SK-N-SH treated with all-trans-retinoic acid at 6 μM for 48 hours (cell line): ENCODE measurements around the gene VTI1A.

Experiments
- ATAC-seq: fragments of 200-7000 bp; cut with Tn5 transposase; 3 replicates; pipeline ENCODE4 v1.9.1; 2020; ENCODE audit warnings: mild to moderate bottlenecking, moderate library complexity
- BACH2 ChIP-seq: fragments of 250-450 bp; sonication (Bioruptor Pico); IDR thresholded peaks from 2 replicates; pipeline ENCODE4 v1.9.0; 2021; ENCODE audit warnings: mild to moderate bottlenecking, borderline replicate concordance
- CSDC2 ChIP-seq: fragments of 250-450 bp; sonication (Bioruptor Pico); IDR thresholded peaks from 2 replicates; pipeline ENCODE4 v1.5.0; 2020; ENCODE audit warnings: mild to moderate bottlenecking, moderate library complexity
- ESRRG ChIP-seq: fragments of 250-450 bp; sonication (Bioruptor Pico); IDR thresholded peaks from 2 replicates; pipeline ENCODE4 v1.6.1; 2021; ENCODE audit warnings: mild to moderate bottlenecking
- GLIS3 ChIP-seq: fragments of 250-450 bp; sonication (Bioruptor Pico); IDR thresholded peaks from 2 replicates; pipeline ENCODE4 v1.5.0; 2020; ENCODE audit warnings: mild to moderate bottlenecking, moderate library complexity
- ISL1 ChIP-seq: fragments of 250-450 bp; sonication (Bioruptor Pico); IDR thresholded peaks from 2 replicates; pipeline ENCODE4 v2.1.2; 2022; ENCODE audit warnings: mild to moderate bottlenecking, moderate library complexity
- OSR1 ChIP-seq: fragments of 250-450 bp; sonication (Bioruptor Pico); IDR thresholded peaks from 2 replicates; pipeline ENCODE4 v1.8.0; 2022; ENCODE audit warnings: moderate library complexity, mild to moderate bottlenecking, inconsistent platforms
- RARB ChIP-seq: fragments of 250-450 bp; sonication (Bioruptor Pico); IDR thresholded peaks from 2 replicates; pipeline ENCODE4 v1.8.0; 2021; ENCODE audit warnings: mild to moderate bottlenecking, moderate library complexity
- SNAI2 ChIP-seq: fragments of 250-450 bp; sonication (Bioruptor Pico); IDR thresholded peaks from 2 replicates; pipeline ENCODE4 v1.5.0; 2020; ENCODE audit warnings: mild to moderate bottlenecking, moderate library complexity
- ZC3H10 ChIP-seq: fragments of 250-450 bp; sonication (Bioruptor Pico); IDR thresholded peaks from 2 replicates; pipeline ENCODE4 v1.5.1; 2021; ENCODE audit warnings: mild to moderate bottlenecking, moderate library complexity
- ZFP3 ChIP-seq: fragments of 250-450 bp; sonication (Bioruptor Pico); IDR thresholded peaks from 2 replicates; pipeline ENCODE4 v1.5.0; 2020; ENCODE audit warnings: mild to moderate bottlenecking, moderate library complexity
- ZFP30 ChIP-seq: fragments of 450-650 bp; formaldehyde crosslinking; IDR thresholded peaks from 2 replicates; pipeline ENCODE4 v1.5.0; 2022; ENCODE audit warnings: mild to moderate bottlenecking, moderate library complexity
- ZNF565 ChIP-seq: fragments of 450-650 bp; formaldehyde crosslinking; conservative IDR thresholded peaks from 2 replicates; pipeline ENCODE4 v1.5.0; 2020; ENCODE audit warnings: low read depth, mild to moderate bottlenecking, moderate library complexity
- ZNF70 ChIP-seq: fragments of 450-650 bp; formaldehyde crosslinking; IDR thresholded peaks from 2 replicates; pipeline ENCODE4 v1.5.0; 2020; ENCODE audit warnings: mild to moderate bottlenecking, moderate library complexity
- ZNF8 ChIP-seq: fragments of 450-650 bp; formaldehyde crosslinking; IDR thresholded peaks from 2 replicates; pipeline ENCODE4 v1.5.0; 2020; ENCODE audit warnings: mild to moderate bottlenecking, moderate library complexity
- TF ChIP-seq, protein P1 (sequence below): fragments of 250-450 bp; sonication (Bioruptor Pico); IDR thresholded peaks from 2 replicates; pipeline ENCODE4 v1.8.0; 2020; ENCODE audit warnings: mild to moderate bottlenecking, moderate library complexity, borderline replicate concordance
- TF ChIP-seq, protein P2 (sequence below): fragments of 250-450 bp; sonication (Bioruptor Pico); IDR thresholded peaks from 2 replicates; pipeline ENCODE4 v1.8.0; 2021; ENCODE audit warnings: low read depth, mild to moderate bottlenecking, moderate library complexity, borderline replicate concordance
- TF ChIP-seq, protein P3 (sequence below): fragments of 250-450 bp; sonication (Bioruptor Pico); IDR thresholded peaks from 2 replicates; pipeline ENCODE4 v1.5.0; 2020; ENCODE audit warnings: mild to moderate bottlenecking, moderate library complexity

Gene VTI1A

DNA sequence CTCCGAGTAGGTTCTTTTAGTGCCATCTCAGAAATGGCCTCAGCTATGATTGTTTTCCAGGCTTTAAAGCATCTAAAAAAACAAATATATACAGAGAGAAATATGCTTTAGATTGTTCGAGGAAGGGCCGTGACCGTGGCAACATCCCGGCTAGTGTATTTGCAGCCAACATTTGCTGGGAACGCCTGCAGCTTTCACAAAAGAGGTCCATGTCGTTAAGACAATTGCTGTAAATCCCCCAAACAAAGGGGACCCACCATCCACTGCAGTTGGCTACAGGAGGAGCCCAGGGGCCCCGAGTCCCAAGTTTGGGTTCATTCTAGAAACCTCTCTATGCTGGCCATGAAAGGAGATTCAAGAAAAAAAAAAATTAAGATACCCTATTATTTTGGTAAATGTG lies 350.2 kb downstream of the VTI1A start:
- no peak for ATAC-seq

DNA sequence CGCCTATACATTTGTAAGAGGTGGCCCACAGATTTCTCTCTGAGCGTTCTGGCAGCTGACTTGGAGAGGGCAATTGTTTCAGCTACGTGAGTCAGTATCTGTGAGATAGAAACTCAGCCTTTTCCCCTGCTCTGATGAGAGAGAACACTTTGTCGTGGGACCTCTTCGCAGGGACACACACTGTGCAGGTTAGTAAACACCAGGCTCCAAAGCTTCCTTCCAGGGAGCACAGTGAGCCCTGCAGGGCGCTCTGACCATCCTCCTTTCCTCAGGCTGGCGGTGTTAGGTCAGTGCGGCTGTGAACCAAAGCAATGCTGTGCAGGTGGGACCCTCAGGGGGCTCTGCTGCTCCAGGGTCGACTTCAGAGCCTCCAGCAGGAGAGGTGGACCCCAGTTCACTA lies 350.8 kb downstream of the VTI1A start:
- no peak for TF ChIP-seq ZFP30
- ATAC-seq = no peak

More for the DNA sequence above, 350.2 kb downstream of the VTI1A start:
- TF ChIP-seq ISL1 (no peak), ZC3H10 (CRISPR knock-in tag) (no peak), OSR1 (no peak), CSDC2 (CRISPR knock-in tag) (no peak), ZNF8 (no peak), ZFP3 (no peak), RARB (CRISPR knock-in tag) (no peak), SNAI2 (CRISPR knock-in tag) (no peak), ZNF70 (CRISPR knock-in tag) (no peak), ZNF565 (CRISPR knock-in tag) (no peak), ESRRG (CRISPR knock-in tag) (no peak), GLIS3 (CRISPR knock-in tag) (no peak), BACH2 (CRISPR knock-in tag) (no peak)
- TF ChIP-seq, protein P1, sequence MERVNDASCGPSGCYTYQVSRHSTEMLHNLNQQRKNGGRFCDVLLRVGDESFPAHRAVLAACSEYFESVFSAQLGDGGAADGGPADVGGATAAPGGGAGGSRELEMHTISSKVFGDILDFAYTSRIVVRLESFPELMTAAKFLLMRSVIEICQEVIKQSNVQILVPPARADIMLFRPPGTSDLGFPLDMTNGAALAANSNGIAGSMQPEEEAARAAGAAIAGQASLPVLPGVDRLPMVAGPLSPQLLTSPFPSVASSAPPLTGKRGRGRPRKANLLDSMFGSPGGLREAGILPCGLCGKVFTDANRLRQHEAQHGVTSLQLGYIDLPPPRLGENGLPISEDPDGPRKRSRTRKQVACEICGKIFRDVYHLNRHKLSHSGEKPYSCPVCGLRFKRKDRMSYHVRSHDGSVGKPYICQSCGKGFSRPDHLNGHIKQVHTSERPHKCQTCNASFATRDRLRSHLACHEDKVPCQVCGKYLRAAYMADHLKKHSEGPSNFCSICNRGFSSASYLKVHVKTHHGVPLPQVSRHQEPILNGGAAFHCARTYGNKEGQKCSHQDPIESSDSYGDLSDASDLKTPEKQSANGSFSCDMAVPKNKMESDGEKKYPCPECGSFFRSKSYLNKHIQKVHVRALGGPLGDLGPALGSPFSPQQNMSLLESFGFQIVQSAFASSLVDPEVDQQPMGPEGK (CRISPR knock-in tag) = no peak
- TF ChIP-seq, protein P2, sequence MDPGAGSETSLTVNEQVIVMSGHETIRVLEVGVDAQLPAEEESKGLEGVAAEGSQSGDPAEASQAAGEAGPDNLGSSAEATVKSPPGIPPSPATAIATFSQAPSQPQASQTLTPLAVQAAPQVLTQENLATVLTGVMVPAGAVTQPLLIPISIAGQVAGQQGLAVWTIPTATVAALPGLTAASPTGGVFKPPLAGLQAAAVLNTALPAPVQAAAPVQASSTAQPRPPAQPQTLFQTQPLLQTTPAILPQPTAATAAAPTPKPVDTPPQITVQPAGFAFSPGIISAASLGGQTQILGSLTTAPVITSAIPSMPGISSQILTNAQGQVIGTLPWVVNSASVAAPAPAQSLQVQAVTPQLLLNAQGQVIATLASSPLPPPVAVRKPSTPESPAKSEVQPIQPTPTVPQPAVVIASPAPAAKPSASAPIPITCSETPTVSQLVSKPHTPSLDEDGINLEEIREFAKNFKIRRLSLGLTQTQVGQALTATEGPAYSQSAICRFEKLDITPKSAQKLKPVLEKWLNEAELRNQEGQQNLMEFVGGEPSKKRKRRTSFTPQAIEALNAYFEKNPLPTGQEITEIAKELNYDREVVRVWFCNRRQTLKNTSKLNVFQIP (CRISPR knock-in tag) = no peak
- TF ChIP-seq, protein P3, sequence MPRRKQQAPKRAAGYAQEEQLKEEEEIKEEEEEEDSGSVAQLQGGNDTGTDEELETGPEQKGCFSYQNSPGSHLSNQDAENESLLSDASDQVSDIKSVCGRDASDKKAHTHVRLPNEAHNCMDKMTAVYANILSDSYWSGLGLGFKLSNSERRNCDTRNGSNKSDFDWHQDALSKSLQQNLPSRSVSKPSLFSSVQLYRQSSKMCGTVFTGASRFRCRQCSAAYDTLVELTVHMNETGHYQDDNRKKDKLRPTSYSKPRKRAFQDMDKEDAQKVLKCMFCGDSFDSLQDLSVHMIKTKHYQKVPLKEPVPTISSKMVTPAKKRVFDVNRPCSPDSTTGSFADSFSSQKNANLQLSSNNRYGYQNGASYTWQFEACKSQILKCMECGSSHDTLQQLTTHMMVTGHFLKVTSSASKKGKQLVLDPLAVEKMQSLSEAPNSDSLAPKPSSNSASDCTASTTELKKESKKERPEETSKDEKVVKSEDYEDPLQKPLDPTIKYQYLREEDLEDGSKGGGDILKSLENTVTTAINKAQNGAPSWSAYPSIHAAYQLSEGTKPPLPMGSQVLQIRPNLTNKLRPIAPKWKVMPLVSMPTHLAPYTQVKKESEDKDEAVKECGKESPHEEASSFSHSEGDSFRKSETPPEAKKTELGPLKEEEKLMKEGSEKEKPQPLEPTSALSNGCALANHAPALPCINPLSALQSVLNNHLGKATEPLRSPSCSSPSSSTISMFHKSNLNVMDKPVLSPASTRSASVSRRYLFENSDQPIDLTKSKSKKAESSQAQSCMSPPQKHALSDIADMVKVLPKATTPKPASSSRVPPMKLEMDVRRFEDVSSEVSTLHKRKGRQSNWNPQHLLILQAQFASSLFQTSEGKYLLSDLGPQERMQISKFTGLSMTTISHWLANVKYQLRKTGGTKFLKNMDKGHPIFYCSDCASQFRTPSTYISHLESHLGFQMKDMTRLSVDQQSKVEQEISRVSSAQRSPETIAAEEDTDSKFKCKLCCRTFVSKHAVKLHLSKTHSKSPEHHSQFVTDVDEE = no peak

DNA sequence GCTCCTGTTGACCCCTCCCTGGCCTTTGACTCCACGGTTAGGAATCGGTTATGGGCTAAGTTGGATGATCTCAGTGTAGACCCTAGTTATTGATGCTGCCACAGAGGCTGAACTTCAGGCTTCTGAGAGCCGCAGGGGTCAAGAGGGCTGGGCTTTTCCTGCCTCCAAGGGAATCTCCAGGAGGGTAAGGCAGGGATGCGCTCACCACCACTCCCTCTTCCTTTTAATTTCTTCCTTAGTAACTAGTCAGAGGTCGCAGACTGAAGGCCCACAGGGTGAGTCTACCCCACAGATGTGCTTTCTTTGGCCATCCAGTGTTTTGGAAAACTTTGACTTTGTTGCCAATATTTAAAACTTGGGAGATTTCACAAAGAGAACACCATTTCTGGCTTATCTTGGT lies 352.0 kb downstream of the VTI1A start:
- TF ChIP-seq, protein P3 = no peak
- no peak for TF ChIP-seq ZNF70 (CRISPR knock-in tag)
- TF ChIP-seq, protein P1 (CRISPR knock-in tag) = no peak
- TF ChIP-seq ZC3H10 (CRISPR knock-in tag) = no peak
- no peak for TF ChIP-seq CSDC2 (CRISPR knock-in tag)
- TF ChIP-seq BACH2 (CRISPR knock-in tag) = no peak
- TF ChIP-seq ISL1 = no peak
- no peak for ATAC-seq
